HG03196 (cell line): Measurements from ENCODE around the gene ACSF3.

Experiments
- ATAC-seq: cut with Tn5 transposase; IDR thresholded peaks from one replicate; pipeline ENCODE4 v1.9.1; 2021; ENCODE audit not compliant: unreplicated experiment

ACSF3 gene

DNA sequence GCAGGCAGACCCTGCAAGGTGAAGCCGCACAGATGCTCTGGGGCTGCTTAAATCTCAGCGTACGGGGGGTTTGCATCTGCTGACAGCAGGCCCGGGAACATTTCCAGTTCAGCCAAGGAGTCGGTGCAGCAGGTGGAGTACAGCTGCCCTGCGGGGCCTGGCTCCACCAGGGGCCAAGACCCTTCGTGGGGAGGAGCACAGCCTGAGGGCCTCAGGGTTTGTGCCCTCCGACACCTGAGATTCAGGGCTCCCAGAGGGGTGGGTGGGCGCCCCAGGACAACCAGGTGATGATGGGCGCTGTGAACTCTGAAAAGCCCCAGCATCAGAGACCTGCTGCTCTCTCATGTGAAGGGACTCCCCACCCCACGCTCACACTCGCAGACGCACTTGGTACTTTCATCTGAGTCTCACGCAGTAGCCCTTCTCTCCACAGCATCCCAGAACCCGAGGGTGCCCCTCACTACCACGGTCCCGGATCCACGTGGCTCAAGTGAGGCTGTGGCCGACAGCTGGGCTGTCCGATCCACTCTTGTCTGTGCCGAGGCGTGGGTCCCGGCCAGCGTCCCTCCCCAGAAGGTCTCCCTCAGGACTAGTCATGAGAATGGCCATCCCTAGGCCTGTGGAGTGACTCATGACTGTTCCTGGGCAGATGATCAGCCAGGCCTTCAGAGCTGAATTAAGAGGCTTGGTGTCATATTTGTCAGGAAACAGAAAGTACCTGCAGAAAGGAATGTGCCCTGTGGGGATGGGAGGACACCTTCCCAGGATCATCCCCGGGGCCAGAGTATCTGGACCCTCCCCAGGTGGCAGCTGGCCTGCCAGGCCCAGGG lies 29.6 kb downstream of the ACSF3 start:
- no peak for ATAC-seq

GRCh38 chr16:89123831-89124100 lies 30.1 kb downstream of the ACSF3 start:
- no peak for ATAC-seq

GRCh38 chr16:89129378-89129777 lies 35.7 kb downstream of the ACSF3 start:
- no peak for ATAC-seq

GRCh38 chr16:89130448-89130847 lies 36.8 kb downstream of the ACSF3 start:
- no peak for ATAC-seq

- ATAC-seq = no peak
These were observed 38.1 kb downstream of the ACSF3 start for GRCh38 chr16:89131783-89132182.

DNA sequence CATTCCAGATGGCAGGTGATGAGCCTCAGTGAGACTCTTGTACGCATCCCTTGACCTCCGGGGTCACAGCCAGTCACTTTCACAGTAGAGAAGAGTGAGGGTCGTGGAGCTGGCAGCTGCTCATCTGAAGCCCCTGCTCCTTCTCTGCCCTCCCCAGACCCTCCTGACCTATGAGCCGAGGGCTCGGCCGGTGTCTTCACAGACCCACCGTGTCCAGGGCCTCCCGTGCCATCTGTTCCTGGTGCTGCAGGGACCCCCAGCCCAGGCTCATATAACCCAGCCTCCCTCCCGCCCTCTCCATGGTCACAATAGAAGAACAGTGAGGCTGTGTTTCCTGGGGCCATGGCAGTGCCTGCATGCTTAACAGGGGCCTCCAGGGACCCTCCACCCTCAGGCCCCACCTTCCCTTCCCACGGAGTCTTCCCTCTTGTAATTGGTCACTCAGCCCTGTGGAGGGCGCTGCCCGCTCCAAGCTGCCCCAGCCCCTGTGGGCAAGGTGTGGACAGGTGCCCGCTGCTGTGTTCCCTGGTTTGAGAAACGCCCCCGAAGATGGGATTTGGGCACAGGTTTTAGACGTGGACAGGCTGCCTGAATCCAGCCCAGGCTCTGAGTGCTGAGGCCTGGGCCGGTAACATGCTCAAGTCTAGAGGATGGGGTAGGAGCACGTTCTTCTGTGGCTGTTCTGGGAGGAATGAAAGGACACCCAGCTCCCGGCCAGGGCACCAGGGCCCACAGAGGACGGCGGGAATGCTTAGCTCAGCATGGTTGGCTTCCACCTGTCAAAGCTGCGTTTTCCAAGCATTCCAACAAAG lies 38.7 kb downstream of the ACSF3 start:
- ATAC-seq = no peak

- no peak for ATAC-seq
These were observed 39.9 kb downstream of the ACSF3 start for GRCh38 chr16:89133457-89134127.

DNA sequence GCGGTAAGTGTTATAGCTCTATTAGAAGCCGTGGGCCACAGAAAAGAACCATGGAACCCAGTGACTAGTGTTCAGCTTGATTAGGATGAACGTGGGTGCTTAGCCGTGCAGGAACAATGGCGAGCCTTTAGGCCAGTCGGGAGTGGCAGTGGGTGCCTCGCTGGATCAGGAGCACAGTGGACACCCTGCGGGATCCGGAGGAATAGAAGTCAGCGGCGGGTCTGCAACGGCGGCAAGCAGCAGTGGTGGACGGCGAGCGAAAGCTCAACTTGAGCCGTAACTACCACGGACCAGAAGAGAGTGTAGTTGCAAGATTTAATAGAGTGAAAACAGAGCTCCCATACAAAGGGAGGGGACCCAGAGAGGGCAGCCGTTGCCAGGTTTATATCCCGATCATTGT lies 40.6 kb downstream of the ACSF3 start:
- ATAC-seq = no peak

- no peak for ATAC-seq
These were observed 41.5 kb downstream of the ACSF3 start for GRCh38 chr16:89135166-89135565.

GRCh38 chr16:89135971-89136765 lies 42.5 kb downstream of the ACSF3 start:
- ATAC-seq = no peak

GRCh38 chr16:89136931-89137330 lies 43.3 kb downstream of the ACSF3 start:
- ATAC-seq = no peak

- ATAC-seq = no peak
These were observed 44.2 kb downstream of the ACSF3 start for GRCh38 chr16:89137666-89138512.

DNA sequence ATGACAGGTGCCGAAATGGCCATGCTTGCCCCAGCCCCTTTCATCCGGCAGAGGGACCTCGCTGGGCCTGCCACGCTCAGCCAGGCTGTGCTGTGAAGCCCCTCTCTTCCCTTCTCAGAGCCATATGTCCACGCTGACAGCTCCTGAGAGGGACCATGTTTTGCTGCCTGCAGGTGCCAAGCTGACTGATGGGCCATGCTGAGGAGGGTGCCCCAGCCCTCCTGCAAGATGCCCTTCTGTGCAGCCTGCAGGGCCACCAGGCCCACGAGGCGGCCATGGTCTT lies 44.8 kb downstream of the ACSF3 start:
- no peak for ATAC-seq

GRCh38 chr16:89138843-89139520 lies 45.3 kb downstream of the ACSF3 start:
- ATAC-seq = no peak

- ATAC-seq = no peak
These were observed 46.3 kb downstream of the ACSF3 start for GRCh38 chr16:89139907-89140361.

GRCh38 chr16:89140401-89140800 lies 46.7 kb downstream of the ACSF3 start:
- ATAC-seq = no peak

- ATAC-seq = no peak
These were observed 47.6 kb downstream of the ACSF3 start for GRCh38 chr16:89140981-89141883.

DNA sequence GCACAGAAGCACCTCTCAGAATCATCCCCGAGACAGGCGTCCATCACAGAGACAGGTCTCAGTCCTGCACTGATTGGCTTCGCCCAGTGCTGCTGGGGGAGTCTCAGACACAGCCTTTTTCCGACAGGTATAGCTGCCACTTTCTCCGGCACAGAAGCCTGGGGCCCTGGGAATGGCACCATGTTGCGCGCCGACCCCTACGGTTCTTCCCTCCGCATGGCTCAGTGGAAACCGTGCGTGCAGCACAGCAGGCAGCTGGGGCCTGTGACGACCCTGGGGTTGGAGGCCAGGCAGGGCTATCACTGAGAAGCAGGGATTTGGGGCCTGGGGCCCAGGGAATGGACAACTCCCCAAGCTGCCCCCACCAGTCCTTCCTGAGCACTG lies 48.2 kb downstream of the ACSF3 start:
- no peak for ATAC-seq
